Caco-2 (cell line): ENCODE data around the gene OPTN. TPM values are rescaled to one million over a fixed set of nuclear protein-coding genes. Genes with fewer than 3 reads are reported as not detected.
"Not testable (repeated sequence)": the region's sequence is repeated elsewhere in the genome, so short reads cannot be mapped to it uniquely, and the experiment has no call there.

Experiments
- BruUV-seq: library from RNA; stranded (reverse); fragments of 400-500 nt; replicated peaks from 2 replicates; lab custom pipeline; 2021; lab: Mats Ljungman, UMichigan
- CTCF ChIA-PET: fragments of 300-600 bp; sonication (Branson Sonifier 250); formaldehyde crosslinking; loops from one replicate; lab custom pipeline; 2022; ENCODE audit warnings: antibody characterized with exemption; lab: Charles Lee
- POLR2A ChIA-PET: fragments of 300-600 bp; sonication (Branson Sonifier 250); formaldehyde crosslinking; loops from one replicate; lab custom pipeline; 2022; ENCODE audit warnings: antibody characterized with exemption; lab: Charles Lee
- DNase-seq, 2 experiments: peaks; one replicate each; pipeline versions ENCODE4 v3.0.0 to v3.0.0-alpha.2; 2020 to 2022
- H3K27me3 ChIP-seq: replicated peaks from 2 replicates; pipeline ENCODE4 v1.6.0; 2011; ENCODE audit warnings: low read length; ENCODE audit not compliant: control insufficient read depth, insufficient read depth
- H3K36me3 ChIP-seq: 2 replicates; pipeline ENCODE4 v1.5.1; 2011; ENCODE audit warnings: low read length; ENCODE audit not compliant: control insufficient read depth, insufficient read depth
- H3K4me1 ChIP-seq: fragments of 250-450 bp; sonication (Bioruptor Pico); 2 replicates; pipeline ENCODE4 v1.5.1; 2020; ENCODE audit warnings: mild to moderate bottlenecking
- H3K4me3 ChIP-seq: 2 replicates; pipeline ENCODE4 v1.5.1; 2011; ENCODE audit warnings: low read depth, mild to moderate bottlenecking, control low read depth, low read length
- H3K9me3 ChIP-seq: fragments of 250-450 bp; sonication (Bioruptor Pico); 2 replicates; pipeline ENCODE4 v1.5.1; 2020; ENCODE audit warnings: mild to moderate bottlenecking, moderate library complexity
- H3K27ac Mint-ChIP-seq: one replicate; pipeline ENCODE4 v1.8.0; 2022; ENCODE audit warnings: mixed read lengths; ENCODE audit not compliant: unreplicated experiment
- H3K27me3 Mint-ChIP-seq: one replicate; pipeline ENCODE4 v1.8.0; 2022; ENCODE audit warnings: mixed read lengths; ENCODE audit not compliant: insufficient read depth, unreplicated experiment
- H3K36me3 Mint-ChIP-seq: one replicate; pipeline ENCODE4 v1.8.0; 2022; ENCODE audit warnings: mild to moderate bottlenecking, mixed read lengths; ENCODE audit not compliant: insufficient read depth, unreplicated experiment
- H3K4me1 Mint-ChIP-seq: one replicate; pipeline ENCODE4 v1.8.0; 2022; ENCODE audit warnings: low read depth, mixed read lengths; ENCODE audit not compliant: unreplicated experiment
- H3K4me3 Mint-ChIP-seq: one replicate; pipeline ENCODE4 v1.8.0; 2022; ENCODE audit warnings: mild to moderate bottlenecking, moderate library complexity, mixed read lengths; ENCODE audit not compliant: unreplicated experiment
- H3K9me3 Mint-ChIP-seq: one replicate; pipeline ENCODE4 v1.8.0; 2022; ENCODE audit warnings: mixed read lengths; ENCODE audit not compliant: unreplicated experiment
- intact Hi-C: fragments of 100-400 bp; cut with micrococcal nuclease; formaldehyde crosslinking; loops from one replicate; pipeline ENCODE4 v1.10.0; 2022; ENCODE audit not compliant: unreplicated experiment
- total RNA-seq: library from RNA; stranded (reverse); gene quantifications from 2 replicates; pipeline ENCODE4 v1.2.3, GENCODE V29; 2022
- TF ChIP-seq, protein P1 (sequence below), 2 experiments: fragments of 200-600 bp in 1 of 2; IDR thresholded peaks; 1 replicate in 1 of 2; 2 replicates in 1 of 2; pipeline versions ENCODE4 v1.5.1 to v1.8.0; 2011 to 2022; ENCODE audit warnings: antibody characterized with exemption in 1 of 2, control low read depth in 1 of 2, inconsistent platforms in 1 of 2, low read depth in 1 of 2, low read length in 1 of 2, mild to moderate bottlenecking in 1 of 2, moderate library complexity in 1 of 2; ENCODE audit not compliant: insufficient read depth in 1 of 2, severe bottlenecking in 1 of 2, unreplicated experiment in 1 of 2

The OPTN gene
- total RNA-seq, 1 experiment from 2014 or later: 59.6 TPM

DNA sequence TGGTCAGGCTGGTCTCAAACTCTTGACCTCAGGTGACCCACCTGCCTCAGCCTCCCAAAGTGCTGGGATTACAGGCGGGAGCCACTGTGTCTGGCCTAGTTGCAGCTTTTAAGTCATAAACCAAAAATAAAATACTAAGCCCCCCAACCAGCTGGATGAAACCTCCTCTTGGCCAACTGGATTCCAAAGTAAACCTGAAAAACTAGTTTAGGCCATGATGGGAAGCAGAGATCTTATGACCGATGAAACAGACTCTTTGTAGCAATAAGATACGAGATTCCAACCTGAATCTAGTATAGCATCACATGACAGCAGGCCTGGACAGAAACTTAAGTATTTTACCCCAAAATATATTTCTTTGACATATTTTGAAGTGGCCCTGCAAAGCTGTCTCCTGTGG is 52.3 kb downstream of the OPTN start:
- no peaks in the 10 kb centered on the region for H3K9me3 Mint-ChIP-seq

DNA sequence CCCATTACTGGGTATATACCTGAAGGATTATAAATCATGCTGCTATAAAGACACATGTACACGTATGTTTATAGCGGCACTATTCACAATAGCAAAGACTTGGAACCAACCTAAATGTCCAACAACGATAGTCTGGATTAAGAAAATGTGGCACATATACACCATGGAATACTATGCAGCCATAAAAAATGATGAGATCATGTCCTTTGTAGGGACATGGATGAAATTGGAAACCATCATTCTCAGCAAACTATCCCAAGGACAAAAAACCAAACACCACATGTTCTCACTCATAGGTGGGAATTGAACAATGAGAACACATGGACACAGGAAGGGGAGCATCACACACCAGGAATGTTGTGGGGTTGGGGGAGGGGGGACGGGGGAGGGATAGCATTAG is 55.9 kb downstream of the OPTN start:
- H3K27me3 Mint-ChIP-seq, BruUV-seq, H3K4me3 ChIP-seq, H3K9me3 Mint-ChIP-seq, intact Hi-C loops, H3K27ac Mint-ChIP-seq, H3K9me3 ChIP-seq, POLR2A ChIA-PET, H3K36me3 Mint-ChIP-seq, H3K4me3 Mint-ChIP-seq, H3K4me1 Mint-ChIP-seq, DNase-seq, H3K36me3 ChIP-seq, CTCF ChIA-PET, H3K27me3 ChIP-seq: not testable (repeated sequence)
- H3K4me1 ChIP-seq: peaks cover 11% of the 10 kb centered on the region

More for the DNA sequence above, 52.3 kb downstream of the OPTN start:
- TF ChIP-seq, protein P1, sequence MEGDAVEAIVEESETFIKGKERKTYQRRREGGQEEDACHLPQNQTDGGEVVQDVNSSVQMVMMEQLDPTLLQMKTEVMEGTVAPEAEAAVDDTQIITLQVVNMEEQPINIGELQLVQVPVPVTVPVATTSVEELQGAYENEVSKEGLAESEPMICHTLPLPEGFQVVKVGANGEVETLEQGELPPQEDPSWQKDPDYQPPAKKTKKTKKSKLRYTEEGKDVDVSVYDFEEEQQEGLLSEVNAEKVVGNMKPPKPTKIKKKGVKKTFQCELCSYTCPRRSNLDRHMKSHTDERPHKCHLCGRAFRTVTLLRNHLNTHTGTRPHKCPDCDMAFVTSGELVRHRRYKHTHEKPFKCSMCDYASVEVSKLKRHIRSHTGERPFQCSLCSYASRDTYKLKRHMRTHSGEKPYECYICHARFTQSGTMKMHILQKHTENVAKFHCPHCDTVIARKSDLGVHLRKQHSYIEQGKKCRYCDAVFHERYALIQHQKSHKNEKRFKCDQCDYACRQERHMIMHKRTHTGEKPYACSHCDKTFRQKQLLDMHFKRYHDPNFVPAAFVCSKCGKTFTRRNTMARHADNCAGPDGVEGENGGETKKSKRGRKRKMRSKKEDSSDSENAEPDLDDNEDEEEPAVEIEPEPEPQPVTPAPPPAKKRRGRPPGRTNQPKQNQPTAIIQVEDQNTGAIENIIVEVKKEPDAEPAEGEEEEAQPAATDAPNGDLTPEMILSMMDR (IDR thresholded peaks at IDR 0.05; ENCODE audit: insufficient read depth in 1 of 2, low read depth in 1 of 2, low read length in 1 of 2, severe bottlenecking in 1 of 2, unreplicated experiment in 1 of 2): no peak
- ChIA-PET CTCF (interaction anchor here (1.0 kb wide), 1 partner anchor 9 kb away, joined by 3 read pairs; the partner anchor contains the start of gene MCM10), POLR2A (no interaction called here)
- DNase-seq: peak in 1 of 2 experiments; percentile 28
- H3K27ac Mint-ChIP-seq: no peak overlapping the region
- no peaks in the 10 kb centered on the region for H3K27me3 ChIP-seq
- peaks cover 7% of the 10 kb centered on the region for H3K4me1 ChIP-seq
- no TSS peak for BruUV-seq
- H3K27me3 Mint-ChIP-seq: no peaks in the 10 kb centered on the region
- H3K4me3 ChIP-seq: no peak overlapping the region
- H3K36me3 Mint-ChIP-seq: no peaks in the 10 kb centered on the region
- H3K4me1 Mint-ChIP-seq: no peaks in the 10 kb centered on the region
- H3K36me3 ChIP-seq: no peaks in the 10 kb centered on the region; the same call in 1 of the 2 replicates
- no peak overlapping the region for H3K4me3 Mint-ChIP-seq
- intact Hi-C loops: no loop called here
- H3K9me3 ChIP-seq: no peaks in the 10 kb centered on the region

- ChIA-PET CTCF (no interaction called here), POLR2A (no interaction called here)
- H3K4me3 Mint-ChIP-seq: no peak overlapping the region
- Histone ChIP-seq H3K4me3 (no peak overlapping the region), H3K36me3 (no peaks in the 10 kb centered on the region), H3K27me3 (no peaks in the 10 kb centered on the region), H3K9me3 (no peaks in the 10 kb centered on the region), H3K4me1 (peaks cover 4% of the 10 kb centered on the region; the same call in 1 of the 2 replicates)
- no TSS peak for BruUV-seq
- H3K27ac Mint-ChIP-seq: no peak overlapping the region
- no peak for DNase-seq
- no peaks in the 10 kb centered on the region for H3K36me3 Mint-ChIP-seq
- intact Hi-C loops: no loop called here
- no peaks in the 10 kb centered on the region for H3K27me3 Mint-ChIP-seq
- no peaks in the 10 kb centered on the region for H3K9me3 Mint-ChIP-seq
- H3K4me1 Mint-ChIP-seq: peaks cover 16% of the 10 kb centered on the region
- TF ChIP-seq, protein P1 (IDR thresholded peaks at IDR 0.05; ENCODE audit: insufficient read depth in 1 of 2, low read depth in 1 of 2, low read length in 1 of 2, severe bottlenecking in 1 of 2, unreplicated experiment in 1 of 2): no peak
Measured at GRCh38 chr10:13158401-13158800, 58.4 kb downstream of the OPTN start.
